Stimulated activated CD4-positive, alpha-beta T cell treated with anti-CD3 and anti-CD28 coated beads, Interleukin-2, amount 100 ng/mL, for 48 hours (primary cell): ENCODE data around the gene TMEM125.

Experiments used
- DNase-seq, 2 donors: peaks; one replicate each; pipeline ENCODE4 v3.0.0-alpha.2; 2020

The TMEM125 gene

GRCh38 chr1:43274804-43275180 lies 5.0 kb downstream of the TMEM125 start:
- no peak for DNase-seq

- no peak for DNase-seq
Measured at GRCh38 chr1:43275826-43276620, 6.2 kb downstream of the TMEM125 start.

DNA sequence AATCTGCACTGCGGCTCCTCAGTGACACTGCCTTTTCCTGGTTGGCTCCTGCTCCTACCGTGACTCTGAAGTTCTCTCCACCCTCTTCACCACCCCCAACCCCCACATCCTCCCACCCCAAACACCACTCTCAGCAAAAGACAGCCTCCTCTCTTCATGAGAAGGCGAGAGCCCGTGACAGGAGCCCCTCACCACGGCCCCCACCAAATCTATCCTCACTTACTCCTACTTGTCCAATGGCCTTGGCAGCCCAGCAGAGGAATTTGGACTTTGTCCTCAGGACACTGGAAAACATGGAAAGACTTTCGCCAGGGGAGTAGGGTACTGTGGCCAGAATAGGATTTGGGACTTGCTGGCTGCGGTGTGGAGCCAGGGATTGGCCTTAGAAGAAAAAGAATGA lies 6.9 kb downstream of the TMEM125 start:
- no peak for DNase-seq

DNA sequence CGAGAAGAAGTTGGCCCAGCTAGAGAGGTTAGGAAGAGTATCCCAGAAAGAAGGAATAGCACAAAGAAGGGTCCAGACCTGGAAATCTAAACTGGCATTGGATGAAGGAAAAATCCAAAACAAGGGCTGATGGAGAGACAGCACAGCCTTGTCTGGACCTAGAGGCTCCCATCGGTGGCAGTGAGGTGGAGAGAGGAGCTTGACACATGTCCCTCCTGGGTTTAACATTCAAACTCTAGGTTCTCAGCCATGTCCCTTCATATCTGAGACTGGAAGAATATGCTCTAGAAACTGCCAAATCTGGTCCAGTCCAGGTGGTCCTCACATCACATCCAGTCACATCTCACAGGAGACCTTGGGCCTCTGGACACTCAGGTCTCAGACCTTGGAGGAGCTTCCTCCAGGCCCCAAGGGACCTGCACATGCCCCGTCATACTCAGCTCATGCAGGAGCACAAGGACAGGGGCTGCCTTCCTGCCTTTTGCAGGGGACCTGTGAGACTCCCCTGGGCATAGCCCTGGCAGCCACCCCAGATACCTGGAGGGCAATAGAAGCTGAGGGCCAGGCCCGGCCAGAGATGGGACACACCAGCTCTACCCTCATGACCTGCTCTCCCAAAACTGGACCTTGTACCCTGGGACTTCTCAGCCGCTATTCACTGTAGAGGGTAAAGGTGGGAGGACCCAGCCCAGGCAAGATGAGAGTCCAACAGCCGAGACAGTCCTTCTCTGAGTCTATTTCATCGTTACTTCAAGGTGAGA lies 7.5 kb downstream of the TMEM125 start:
- no peak for DNase-seq

DNA sequence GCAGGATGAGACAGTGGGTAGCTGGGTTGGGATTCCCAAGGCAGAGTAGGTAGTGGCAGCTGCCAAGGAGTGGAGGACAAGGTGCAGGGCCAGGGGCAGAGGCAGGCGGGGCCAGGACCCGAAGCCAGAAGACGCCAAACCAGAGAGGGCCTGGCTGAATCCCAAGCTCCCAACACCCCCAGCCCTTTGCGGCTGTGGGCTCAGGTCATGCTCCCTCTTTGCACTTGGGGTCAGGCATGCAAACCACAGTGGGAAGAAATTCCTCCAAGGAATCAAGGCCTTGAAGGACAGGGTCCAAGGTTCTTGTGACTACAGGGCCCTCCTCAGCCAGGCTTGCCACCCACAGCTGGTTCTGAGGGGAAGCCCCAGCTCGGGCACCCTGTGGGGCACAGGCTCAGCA lies 9.4 kb downstream of the TMEM125 start:
- DNase-seq, result no peak

GRCh38 chr1:43279666-43280065 lies 9.9 kb downstream of the TMEM125 start:
- no peak for DNase-seq

GRCh38 chr1:43280692-43281091 lies 10.9 kb downstream of the TMEM125 start:
- no peak for DNase-seq

GRCh38 chr1:43282220-43283195 lies 12.7 kb downstream of the TMEM125 start:
- no peak for DNase-seq

- no peak for DNase-seq
Measured at GRCh38 chr1:43284065-43284464, 14.3 kb downstream of the TMEM125 start.

GRCh38 chr1:43284546-43285110 lies 14.8 kb downstream of the TMEM125 start:
- no peak for DNase-seq

DNA sequence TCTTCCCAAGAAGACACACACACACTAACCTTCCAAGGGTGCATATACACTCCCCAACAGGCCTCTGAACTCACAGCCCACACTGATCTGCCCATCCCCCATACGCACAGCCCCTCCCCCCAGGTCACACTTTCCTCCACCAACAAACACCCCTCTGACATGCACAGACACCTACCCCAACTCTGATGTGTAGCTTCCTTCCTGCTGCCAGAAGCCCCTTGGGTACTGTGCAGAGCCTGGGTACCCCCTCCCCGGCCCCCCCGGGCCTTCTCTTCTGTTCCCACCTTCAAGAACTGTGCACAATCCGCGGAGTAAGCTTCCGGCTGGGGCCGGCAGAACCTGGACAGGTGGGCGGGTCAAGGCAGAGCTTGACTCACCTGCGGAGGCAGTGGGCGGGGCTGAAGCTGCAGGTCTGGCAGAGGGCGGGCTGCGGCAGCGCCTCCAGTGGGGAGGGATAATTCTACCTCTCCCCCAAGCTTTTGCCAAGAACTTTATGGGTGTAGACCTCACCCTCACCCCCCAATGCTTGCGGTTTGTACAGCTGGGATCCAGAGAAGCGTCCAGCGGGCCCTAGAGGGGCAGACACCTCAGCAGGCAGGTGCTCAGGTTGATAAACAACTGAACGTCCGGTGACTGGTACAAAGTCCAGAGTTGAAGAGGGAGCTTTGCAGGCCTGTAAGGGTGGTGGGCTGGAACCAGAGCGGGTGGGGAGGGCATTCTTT lies 15.6 kb downstream of the TMEM125 start, which contains the start of gene C1orf210:
TSS of gene C1orf210 (minus strand) at position 313 of the 722 bp plus-strand sequence. CDS start 2,311 bp downstream, outside the sequence.
- no peak for DNase-seq

DNA sequence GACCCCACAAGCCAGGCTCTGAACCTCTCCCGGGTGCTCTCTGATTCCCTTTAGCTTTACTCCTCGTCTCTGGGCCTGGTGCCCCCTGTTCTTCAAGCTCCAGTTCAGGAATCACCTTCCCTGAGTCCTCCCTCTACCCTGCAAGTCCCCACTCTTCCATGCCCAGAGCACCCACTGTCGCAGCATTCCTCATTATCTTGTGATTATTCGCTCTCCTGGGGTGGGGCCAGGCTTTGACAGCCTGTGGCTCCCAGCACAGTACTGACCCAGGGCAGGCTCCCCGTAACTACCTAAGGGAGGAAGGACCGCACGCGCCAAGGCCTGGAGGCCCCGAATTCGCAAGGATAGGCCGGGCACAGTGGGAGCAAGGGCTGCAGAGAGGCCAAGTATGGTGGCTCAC lies 16.3 kb downstream of the TMEM125 start:
- DNase-seq, result no peak

GRCh38 chr1:43286533-43286932 lies 16.8 kb downstream of the TMEM125 start:
- no peak for DNase-seq

- DNase-seq, result no peak
Measured at GRCh38 chr1:43288058-43288784, 18.4 kb downstream of the TMEM125 start.

GRCh38 chr1:43288785-43289706 lies 19.3 kb downstream of the TMEM125 start:
- DNase-seq, result no peak

DNA sequence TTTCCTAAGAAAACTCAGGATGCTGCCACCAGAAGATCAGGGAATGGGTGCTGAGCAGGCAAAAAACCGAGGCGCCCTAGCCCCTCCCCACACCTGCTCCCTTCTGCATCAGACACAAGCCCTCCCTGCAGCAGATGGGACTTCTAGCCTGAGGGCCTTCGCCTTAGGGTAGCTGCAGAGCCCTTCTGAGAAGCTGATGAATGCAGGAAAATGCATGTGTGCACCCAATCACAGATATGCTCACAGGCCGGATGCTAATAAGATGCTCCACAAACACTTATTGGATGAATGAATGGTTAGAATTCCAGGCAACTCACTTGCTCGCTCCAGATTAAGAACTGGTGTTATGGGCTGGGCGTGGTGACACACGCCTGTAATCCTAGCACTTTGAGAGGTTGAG lies 22.4 kb downstream of the TMEM125 start:
- no peak for DNase-seq

GRCh38 chr1:43292679-43293078 lies 22.9 kb downstream of the TMEM125 start:
- no peak for DNase-seq

DNA sequence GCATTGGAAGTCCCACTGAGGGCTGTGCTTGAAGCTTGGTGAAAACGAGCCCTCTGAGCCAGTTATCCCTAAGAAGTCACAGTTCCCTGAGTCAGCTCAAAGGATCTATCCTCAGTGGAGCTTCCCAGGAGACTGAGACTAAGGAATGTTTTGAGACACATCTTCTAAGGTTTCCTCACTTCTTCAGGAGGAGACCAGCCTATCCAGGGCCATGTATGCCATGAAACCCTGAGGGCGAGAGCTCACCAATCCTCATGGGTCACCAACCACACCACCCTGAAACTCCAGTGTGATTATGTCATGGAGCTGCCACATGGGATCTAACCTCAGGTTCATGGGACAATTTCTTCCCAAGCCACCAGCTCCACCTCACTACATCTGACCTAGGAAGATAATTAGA lies 23.4 kb downstream of the TMEM125 start:
- DNase-seq, result no peak

- no peak for DNase-seq
Measured at GRCh38 chr1:43293896-43294760, 24.3 kb downstream of the TMEM125 start.
